Bronchial epithelial cell (primary cell): ENCODE results near the gene DNAJB6. TPM values are rescaled to one million over a fixed set of nuclear protein-coding genes. Genes with fewer than 3 reads are reported as not detected.

Source experiments
- DNase-seq: peaks from one replicate; pipeline ENCODE4 v3.0.0-alpha.2; 2010; ENCODE audit warnings: low read depth
- FAIRE-seq: peaks from 2 replicates; lab custom pipeline; 2011; peaks lifted over from hg19 to GRCh38; lab: Jason Lieb, UNC
- H3K27me3 ChIP-seq: 2 replicates; pipeline ENCODE4 v1.5.1; 2011; ENCODE audit warnings: low read length; ENCODE audit not compliant: control insufficient read depth, insufficient read depth
- H3K36me3 ChIP-seq: 2 replicates; pipeline ENCODE4 v1.5.1; 2011; ENCODE audit warnings: low read length; ENCODE audit not compliant: control insufficient read depth, insufficient read depth
- H3K4me3 ChIP-seq: 2 replicates; pipeline ENCODE4 v1.5.1; 2011; ENCODE audit warnings: mild to moderate bottlenecking, low read depth, low read length, control low read depth
- total RNA-seq: library from RNA; depleted of rRNA; stranded (reverse); fragments of >200 nt; gene quantifications from 2 replicates; pipeline ENCODE4 v1.2.1, GENCODE V29; 2014
- TF ChIP-seq, protein P1 (sequence below): IDR thresholded peaks from 2 replicates; pipeline ENCODE4 v1.5.1; 2011; ENCODE audit warnings: mild to moderate bottlenecking, moderate library complexity, low read length, control low read depth, inconsistent platforms; ENCODE audit not compliant: insufficient read depth, severe bottlenecking

The DNAJB6 gene
- total RNA-seq, 1 donor from 2014 or later: 87.9 TPM

DNA sequence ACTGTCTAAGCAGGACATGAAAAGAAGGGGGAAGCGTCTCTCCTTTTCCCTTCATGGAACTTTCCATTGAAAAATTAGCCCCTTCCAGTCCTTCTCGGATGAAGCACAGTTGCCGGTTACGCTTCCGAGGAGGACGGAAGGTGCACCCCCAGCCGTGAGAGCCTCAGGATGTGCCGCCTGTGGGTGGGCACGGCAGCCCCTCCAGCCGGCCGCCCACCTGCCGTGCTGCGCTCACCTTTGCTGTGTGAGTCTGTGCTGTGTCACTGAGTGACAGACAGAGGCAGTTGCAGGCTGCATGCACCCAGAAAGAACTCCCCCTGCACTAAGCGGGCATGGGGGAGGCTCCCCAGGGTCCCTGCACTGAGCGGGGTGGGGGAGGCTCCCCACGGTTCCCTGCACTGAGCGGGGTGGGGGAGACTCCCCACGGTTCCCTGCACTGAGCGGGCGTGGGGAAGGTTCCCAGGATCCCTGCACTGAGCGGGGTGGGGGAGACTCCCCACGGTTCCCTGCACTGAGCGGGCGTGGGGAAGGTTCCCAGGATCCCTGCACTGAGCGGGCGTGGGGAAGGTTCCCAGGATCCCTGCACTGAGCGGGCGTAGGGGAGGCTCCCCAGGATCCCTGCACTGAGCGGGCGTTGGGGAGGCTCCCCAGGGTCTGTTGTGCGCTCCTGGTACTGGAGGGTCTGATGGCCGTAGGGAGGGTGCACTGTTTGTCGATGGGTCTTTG, 74.2 kb downstream of the DNAJB6 start:
- no peak for FAIRE-seq
- TF ChIP-seq, protein P1, sequence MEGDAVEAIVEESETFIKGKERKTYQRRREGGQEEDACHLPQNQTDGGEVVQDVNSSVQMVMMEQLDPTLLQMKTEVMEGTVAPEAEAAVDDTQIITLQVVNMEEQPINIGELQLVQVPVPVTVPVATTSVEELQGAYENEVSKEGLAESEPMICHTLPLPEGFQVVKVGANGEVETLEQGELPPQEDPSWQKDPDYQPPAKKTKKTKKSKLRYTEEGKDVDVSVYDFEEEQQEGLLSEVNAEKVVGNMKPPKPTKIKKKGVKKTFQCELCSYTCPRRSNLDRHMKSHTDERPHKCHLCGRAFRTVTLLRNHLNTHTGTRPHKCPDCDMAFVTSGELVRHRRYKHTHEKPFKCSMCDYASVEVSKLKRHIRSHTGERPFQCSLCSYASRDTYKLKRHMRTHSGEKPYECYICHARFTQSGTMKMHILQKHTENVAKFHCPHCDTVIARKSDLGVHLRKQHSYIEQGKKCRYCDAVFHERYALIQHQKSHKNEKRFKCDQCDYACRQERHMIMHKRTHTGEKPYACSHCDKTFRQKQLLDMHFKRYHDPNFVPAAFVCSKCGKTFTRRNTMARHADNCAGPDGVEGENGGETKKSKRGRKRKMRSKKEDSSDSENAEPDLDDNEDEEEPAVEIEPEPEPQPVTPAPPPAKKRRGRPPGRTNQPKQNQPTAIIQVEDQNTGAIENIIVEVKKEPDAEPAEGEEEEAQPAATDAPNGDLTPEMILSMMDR: no peak
- Histone ChIP-seq H3K36me3 (peaks cover 7% of the 10 kb centered on the region), H3K4me3 (no peak overlapping the region), H3K27me3 (no peaks in the 10 kb centered on the region)
- DNase-seq: no peak

DNA sequence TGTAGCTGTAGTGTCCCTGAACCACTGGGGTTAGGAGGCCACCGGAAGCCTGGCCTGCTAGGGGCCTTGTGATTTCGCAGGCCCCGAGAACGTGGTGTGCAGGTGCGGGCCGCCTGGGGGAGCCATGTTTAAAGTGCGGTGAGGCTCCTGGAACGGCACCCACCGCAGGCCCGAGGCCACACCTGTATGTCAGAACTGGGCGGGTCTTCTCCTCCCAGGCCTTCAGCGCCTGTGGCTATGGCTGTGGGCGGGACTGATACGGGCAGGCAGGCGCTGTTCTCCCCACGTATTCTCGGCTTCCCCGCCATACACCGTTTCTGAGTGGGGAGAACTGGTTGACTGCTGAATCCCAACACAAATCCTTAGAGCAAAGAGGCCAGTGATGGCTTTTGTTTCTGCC, 74.8 kb downstream of the DNAJB6 start:
- FAIRE-seq (no peak), DNase-seq (no peak)
- H3K36me3 ChIP-seq: peaks cover 8% of the 10 kb centered on the region

DNA sequence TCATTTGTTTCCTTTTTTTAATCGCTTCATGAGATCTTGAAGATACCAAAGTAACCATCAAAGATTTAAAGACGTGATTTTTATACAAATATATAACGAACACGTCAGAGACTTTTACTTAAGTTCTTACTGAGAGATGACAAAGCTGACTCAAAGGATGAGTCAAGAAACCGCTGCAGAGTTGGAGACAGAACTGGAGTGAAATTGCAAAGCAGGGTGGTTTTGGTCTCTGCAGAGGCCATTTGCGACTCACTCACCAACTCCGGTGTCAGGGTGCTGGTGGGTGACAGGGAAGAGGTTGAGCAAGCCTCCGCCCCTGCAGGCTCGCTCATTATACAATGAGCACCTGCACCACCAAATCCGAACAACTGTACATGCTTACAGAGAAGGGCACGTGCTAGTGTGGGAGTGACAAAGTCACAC, 75.2 kb downstream of the DNAJB6 start:
- FAIRE-seq (peak; percentile 75), DNase-seq (peak; percentile 82)
- H3K4me3 ChIP-seq: no peak overlapping the region
- TF ChIP-seq, protein P1: no peak
- H3K36me3 ChIP-seq: peaks cover 8% of the 10 kb centered on the region
- H3K27me3 ChIP-seq: no peaks in the 10 kb centered on the region

More for the DNA sequence above, 74.8 kb downstream of the DNAJB6 start:
- no peak overlapping the region for H3K4me3 ChIP-seq
- TF ChIP-seq, protein P1: no peak
- no peaks in the 10 kb centered on the region for H3K27me3 ChIP-seq

DNA sequence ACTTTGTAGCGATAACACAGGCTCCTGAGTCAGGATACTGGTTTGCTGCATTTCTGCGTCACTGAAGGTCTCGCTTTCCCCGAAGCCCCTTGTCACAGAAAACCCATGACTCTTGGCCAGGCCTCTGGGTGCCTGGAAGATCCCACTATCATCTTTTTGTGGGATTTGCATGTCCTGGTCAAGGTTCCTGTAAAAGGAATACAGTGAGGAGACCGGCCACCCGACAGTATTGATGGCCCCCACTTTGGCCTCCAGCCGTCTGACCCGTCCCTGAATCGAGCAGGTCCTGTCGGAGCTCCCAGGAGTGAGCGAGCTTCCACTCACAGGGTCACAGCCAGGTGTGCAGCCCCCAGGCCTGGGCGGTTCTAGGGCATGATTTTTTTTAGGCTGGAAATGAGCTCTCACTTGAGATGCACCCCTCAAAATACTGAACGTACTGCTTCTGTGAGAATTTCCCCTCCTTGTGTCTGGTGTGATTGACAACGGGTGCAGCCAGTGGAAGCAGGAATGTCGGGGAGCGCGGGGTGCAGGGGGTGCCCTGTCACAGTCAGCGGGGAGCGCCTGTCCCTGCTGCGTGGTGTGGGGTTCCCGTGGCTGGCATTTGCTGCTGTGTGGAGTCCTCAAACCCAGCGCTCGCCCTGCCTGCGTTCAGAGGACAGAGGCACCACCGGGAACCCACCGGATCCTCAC, 75.8 kb downstream of the DNAJB6 start:
- Histone ChIP-seq H3K36me3 (peaks cover 7% of the 10 kb centered on the region), H3K27me3 (no peaks in the 10 kb centered on the region), H3K4me3 (no peak overlapping the region)
- TF ChIP-seq, protein P1: no peak
- FAIRE-seq (no peak), DNase-seq (no peak)

DNA sequence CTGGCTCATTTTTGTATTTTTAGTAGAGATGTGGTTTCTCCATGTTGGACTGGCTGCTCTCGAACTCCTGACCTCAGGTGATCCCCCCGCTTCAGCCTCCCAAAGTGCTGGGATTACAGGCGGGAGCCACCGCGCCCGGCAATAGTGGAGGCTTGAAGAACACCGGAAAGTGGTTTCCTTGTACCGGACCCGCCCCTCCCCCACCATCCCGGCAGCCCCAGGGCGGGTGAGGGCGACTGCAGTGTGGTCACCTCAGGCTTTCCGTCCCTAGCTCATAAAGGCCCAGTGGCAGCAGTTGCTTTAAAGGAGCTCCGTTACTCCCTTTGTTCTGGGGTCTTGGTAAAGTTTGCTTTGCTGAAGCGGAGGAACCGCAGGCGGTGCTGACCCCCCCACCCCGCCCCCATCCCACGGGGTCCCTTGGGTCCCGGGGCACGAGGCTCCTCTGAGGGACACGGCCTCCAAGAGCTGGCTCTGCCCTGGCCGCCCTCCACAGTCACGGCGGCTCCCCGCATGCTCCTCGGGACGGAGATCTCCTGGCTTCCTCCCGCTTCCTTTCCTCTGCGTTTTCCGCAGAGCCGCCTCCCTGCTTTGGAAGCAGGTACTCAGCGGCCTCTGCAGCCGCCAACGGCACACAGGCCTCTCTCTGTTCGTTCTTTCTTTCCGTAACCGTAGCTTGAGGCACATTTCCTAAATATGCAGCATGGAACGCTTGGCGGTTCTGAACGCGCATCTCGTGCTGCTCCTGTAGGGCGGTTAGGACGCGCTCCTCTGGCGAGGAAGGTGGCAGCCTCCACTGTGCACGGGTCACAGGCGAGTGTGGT, 77.3 kb downstream of the DNAJB6 start:
- Histone ChIP-seq H3K36me3 (peaks cover 6% of the 10 kb centered on the region), H3K4me3 (no peak overlapping the region), H3K27me3 (no peaks in the 10 kb centered on the region)
- FAIRE-seq: no peak
- TF ChIP-seq, protein P1: no peak
- DNase-seq: no peak
